GM19397 (cell line): Measurements from ENCODE around the gene SPATA31D1.
"Not testable (repeated sequence)": the region's sequence is repeated elsewhere in the genome, so short reads cannot be mapped to it uniquely, and the experiment has no call there.

ENCODE experiments used
- ATAC-seq: cut with Tn5 transposase; IDR thresholded peaks from one replicate; pipeline ENCODE4 v1.9.1; 2021; ENCODE audit warnings: mild to moderate bottlenecking, moderate library complexity; ENCODE audit not compliant: unreplicated experiment

The SPATA31D1 gene

DNA sequence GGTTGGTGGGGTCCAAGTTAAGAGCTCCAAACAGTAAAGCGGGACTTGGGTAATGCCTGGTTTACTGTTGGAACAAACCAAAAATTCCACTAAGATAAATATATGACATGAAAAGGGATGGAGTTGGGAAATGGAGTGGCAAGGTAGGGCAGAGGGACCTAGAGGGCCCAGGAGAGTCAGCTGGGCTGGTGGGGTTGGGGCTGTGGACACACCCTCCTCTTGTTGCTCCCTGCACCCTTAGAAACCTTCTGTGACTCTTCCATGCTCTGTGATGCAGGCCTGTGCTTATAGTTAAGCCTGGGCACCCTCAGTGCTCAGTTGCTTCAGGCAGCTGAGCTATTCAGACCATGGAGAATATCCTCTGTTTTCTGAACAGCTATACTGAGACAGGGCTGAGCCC lies at the start of gene SPATA31D1:
Gene SPATA31D1 (plus strand): TSS at position 301 of the 400 bp plus-strand sequence. CDS start 47 bp downstream, at position 348.
- ATAC-seq: not testable (repeated sequence)

DNA sequence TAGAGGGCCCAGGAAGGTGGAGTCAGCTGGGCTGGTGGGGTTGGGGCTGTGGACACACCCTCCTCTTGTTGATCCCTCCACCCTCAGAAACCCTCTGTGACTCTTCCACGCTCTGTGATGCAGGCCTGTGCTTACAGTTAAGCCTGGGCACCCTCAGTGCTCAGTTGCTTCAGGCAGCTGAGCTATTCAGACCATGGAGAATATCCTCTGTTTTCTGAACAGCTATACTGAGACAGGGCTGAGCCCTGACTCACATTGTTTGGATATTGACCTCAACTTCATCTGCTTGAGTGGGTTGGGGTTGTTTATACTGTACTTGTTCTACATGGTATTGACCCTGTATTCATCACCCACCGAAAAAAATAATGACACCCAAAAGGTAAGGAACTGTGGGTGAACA lies 45.2 kb upstream of the SPATA31D1 start, which contains the start of gene SPATA31D3:
Gene SPATA31D3 (plus strand): TSS at position 108 of the 400 bp plus-strand sequence. CDS start 86 bp downstream, at position 194.
- not testable (repeated sequence) for ATAC-seq

GRCh38 chr9:81948650-81949049 lies 39.9 kb upstream of the SPATA31D1 start:
- not testable (repeated sequence) for ATAC-seq

DNA sequence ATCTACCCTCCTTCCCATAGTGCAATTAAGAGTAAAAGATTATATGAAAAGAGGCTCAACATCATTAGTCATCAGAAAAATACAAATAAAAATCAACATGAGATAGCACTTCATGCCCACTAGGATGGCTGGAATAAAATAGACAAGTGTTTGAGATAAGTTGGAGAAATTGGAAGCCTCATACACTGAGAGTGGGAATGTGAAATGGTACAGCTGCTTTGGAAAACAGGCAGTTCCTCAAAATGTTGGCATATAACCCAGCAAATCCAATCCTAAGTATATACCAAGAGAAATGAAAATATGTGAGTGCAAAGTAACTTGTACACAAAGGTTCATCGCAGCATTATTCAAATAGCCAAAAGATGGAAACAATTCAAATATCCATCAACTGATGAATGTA lies 35.5 kb upstream of the SPATA31D1 start:
- ATAC-seq: no peak

DNA sequence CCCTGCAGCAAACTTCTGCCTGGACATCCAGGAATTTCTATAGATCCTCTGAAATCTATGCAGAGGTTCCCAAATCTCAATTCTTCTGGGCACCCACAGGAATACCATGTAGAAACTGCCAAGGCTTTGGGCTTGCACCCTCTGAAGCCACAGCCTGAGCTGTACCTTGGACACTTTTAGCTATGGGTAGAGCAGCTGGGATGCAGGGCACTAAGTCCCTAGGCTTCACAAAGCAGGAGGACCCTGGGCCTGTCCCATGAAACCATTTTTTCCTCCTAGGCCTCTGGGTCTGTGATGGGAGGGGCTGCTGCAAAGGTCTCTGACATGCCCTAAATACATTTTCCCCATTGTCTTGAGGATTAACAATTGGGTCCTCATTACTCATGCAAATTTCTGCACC lies 32.9 kb upstream of the SPATA31D1 start:
- ATAC-seq: no peak

- no peak for ATAC-seq
Observed at GRCh38 chr9:81964218-81965171, 24.1 kb upstream of the SPATA31D1 start.

DNA sequence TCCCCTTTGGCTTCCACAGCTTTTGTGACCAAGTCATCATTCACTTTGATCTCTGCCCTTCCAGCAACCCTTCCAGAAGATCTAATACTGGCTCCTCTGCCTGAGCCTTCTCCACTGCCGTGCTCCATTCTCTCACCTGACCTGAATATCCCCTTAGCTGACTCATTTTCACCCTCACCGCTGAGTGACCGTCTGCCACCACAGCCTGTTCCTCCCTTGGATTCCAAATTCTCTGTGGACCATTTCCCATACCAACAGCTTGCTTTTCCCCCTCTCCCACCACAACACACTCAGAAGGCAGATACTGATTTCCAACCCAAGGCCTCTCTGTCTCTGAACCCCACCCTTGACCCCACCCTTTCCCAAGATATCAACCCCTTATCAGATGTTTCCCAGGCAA lies 20.5 kb upstream of the SPATA31D1 start:
- ATAC-seq: no peak

- ATAC-seq: no peak
Observed at GRCh38 chr9:81969971-81970370, 18.6 kb upstream of the SPATA31D1 start.

DNA sequence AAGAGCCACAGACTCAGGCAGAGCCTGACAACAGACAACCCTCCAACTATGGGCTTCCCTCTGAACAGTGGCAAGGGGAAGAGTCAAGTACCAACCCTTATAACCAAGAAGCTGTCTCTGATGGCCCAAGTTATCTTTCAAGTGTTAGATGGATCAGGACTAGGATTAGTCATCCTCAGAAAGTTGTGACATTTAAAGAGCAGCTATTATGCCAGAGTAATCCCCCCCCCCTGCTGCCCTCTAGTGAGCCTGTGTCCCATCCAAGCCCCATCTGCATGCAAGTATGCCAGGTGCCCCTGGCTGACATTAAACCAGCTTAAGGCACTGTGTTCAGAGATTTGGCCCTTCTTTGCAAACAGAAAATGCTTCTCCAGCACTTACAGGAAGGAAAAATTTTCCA lies 16.8 kb upstream of the SPATA31D1 start:
- ATAC-seq: no peak

DNA sequence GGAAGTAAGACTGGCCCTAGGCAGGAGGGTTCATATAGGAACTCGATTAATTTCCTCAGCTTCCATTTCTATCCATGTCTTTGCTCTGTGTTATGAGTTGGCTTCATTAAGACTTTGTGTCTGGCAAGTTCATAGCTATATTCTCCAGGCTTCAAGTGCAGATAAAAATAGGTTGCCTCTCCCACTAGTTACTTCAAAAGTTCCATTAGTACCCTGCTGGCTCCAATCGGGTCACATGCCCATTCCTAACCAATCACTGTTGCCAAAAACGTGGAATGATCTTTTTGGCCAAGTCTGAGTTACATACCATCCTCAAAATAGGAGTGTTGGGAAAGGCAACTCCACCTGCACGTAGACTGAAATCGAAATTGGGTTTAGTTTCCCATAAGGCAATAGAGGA lies 13.8 kb upstream of the SPATA31D1 start:
- no peak for ATAC-seq

GRCh38 chr9:81976351-81976750 lies 12.2 kb upstream of the SPATA31D1 start:
- no peak for ATAC-seq

DNA sequence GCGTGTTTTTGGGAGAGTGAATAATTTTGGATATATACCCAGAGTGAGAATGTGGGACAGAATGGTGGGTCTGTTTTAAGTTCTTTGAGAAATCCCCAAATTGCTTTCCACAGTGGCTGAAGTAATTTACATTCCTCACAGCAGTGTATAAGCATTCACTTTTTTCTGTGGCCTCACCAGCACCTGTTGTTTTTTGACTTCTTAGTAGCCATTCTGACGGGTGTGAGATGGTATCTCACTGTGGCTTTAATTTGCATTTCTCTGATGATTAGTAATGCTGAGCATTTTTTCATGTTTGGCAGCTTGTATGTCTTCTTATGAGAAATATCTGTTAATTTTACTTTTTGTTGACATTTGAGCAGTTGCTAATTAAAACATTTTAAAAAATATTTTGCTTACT lies 9.4 kb upstream of the SPATA31D1 start:
- ATAC-seq: peak; percentile 72

GRCh38 chr9:81980568-81980967 lies 8.0 kb upstream of the SPATA31D1 start:
- ATAC-seq: no peak

DNA sequence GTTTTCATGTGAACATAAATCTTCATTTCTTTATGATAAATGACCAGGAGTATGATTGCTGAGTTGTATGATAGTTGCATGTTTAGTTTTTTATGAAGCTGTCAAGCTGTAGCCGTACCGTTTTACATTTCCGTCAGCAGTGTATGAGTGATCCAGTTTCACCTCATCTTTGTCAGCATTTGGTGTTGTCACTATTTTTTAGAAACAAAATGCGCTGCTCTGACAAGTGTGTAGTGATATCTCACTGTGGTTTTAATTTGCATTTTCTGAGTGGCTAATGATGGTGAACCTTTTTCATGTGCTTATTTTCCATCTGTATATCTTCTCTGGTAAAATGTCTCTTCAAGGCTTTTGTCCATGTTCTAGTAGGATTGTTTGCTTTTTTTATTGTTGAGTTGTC lies 6.7 kb upstream of the SPATA31D1 start:
- no peak for ATAC-seq

DNA sequence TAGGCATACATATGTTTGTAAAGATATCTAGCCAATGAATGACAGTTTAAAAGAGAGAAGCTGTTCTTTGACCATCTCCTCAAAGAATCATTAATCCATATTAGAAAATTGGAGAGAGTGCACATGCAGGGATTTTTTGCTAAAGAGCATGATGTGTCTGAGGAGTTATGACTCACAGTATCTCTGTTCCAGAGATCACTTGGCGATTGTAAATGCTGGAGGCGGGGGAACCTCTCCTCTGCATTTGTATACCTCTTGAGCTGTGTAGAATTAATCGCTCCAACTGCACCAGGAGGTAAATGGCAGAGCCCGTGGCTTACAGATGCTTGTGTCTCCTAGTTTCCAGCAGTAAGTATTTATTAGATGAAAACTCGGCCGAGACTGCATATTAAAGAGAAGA lies 3.6 kb upstream of the SPATA31D1 start:
- no peak for ATAC-seq

GRCh38 chr9:81986051-81986450 lies 2.5 kb upstream of the SPATA31D1 start:
- no peak for ATAC-seq

DNA sequence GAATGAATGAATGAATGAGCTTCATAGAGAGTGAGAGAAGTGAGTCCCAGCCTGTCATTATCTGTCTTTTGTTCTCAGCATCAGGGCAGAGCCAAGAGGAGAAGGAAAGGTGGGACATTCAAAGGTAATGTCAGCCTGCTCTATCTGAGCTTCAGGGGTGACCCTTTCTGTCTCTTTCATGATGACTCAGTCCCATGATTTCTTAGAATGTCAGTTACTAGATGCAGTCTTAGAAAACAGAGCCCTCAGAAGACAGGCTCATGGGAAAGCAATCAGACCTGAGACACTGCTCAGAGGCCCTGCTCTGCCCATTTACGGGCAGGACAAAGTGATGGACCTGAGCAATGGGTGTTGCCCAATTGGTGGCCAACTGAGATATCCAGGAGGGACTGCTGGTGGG lies 1.1 kb downstream of the SPATA31D1 start:
- ATAC-seq: no peak

- no peak for ATAC-seq
Observed at GRCh38 chr9:81993656-81994055, 5.1 kb downstream of the SPATA31D1 start.

- no peak for ATAC-seq
Observed at GRCh38 chr9:81999806-82000205, 11.2 kb downstream of the SPATA31D1 start.

- no peak for ATAC-seq
Observed at GRCh38 chr9:82010711-82011110, 22.1 kb downstream of the SPATA31D1 start.

DNA sequence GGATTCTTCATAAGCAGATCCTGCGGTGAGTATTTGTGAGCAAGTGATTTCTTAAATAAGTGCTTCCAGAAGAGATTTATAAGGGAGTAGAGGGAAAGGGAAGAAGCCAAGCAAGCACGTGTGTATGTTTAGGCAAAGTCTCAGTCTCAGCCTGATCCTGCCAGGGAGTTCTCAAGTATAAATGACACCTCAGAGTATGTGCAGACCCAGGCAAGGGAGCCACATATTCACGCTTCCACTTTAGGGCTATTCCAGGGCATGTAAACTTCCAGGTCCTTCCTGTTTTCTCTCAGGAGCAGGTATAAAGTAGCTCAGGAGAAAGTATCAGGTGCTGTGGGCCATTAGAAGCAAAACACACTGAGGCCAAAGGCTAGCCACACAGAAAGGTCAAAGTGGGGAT lies 22.6 kb downstream of the SPATA31D1 start:
- no peak for ATAC-seq

DNA sequence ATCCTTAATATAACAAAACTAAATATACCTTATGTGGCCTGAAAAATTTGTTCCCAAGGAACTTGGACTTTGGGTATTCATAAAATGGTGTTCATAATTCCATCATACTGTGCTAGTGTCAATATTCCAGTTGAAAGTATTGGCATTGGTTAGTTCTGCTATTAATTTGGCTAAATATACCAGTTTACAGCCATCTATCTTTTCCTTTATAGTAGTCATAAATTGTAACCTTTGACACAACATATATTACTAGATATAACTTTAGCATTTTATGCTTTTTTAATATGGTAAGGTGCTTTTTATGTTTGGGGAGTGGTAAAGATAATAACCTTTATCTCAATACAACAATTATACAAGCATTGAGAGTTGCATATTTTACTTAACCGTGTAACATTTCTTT lies 23.7 kb downstream of the SPATA31D1 start:
- ATAC-seq: no peak
